ENCODE measurements around the gene TSPAN9. TPM values are rescaled to one million over a fixed set of nuclear protein-coding genes. Genes with fewer than 3 reads are reported as not detected.
A peak's percentile ranks its signal among the peaks of the same experiment; 100 is the strongest.

The TSPAN9 gene
- total RNA-seq, 1 donor from 2014 or later = 5.0 TPM

DNA sequence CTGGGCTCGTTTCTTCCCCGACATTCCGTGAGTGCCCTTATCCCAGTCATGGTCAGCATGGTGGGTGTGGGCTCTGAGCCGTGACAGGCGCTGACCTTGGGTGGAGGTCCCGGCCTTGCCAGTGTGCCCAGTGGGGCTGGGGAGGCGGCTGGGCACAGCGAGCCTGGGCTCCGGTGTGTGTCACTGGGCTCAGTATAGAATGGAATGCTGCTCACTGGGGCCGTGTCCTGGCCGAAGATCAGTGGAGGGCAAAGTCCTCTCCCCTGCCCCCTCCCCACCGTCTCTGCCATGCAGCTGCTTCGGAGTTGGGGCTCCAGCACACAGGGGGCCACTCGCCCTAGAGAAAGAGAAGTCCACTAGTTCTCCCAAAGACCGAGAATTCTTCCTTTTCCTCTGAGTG lies 164.4 kb downstream of the TSPAN9 start:
- no peak for DNase-seq (ENCODE audit: low read depth)
- H3K36me3 ChIP-seq (ENCODE audit: control insufficient read depth, insufficient read depth, low read length) = no peaks in the 10 kb centered on the region
- TF ChIP-seq, protein P1, sequence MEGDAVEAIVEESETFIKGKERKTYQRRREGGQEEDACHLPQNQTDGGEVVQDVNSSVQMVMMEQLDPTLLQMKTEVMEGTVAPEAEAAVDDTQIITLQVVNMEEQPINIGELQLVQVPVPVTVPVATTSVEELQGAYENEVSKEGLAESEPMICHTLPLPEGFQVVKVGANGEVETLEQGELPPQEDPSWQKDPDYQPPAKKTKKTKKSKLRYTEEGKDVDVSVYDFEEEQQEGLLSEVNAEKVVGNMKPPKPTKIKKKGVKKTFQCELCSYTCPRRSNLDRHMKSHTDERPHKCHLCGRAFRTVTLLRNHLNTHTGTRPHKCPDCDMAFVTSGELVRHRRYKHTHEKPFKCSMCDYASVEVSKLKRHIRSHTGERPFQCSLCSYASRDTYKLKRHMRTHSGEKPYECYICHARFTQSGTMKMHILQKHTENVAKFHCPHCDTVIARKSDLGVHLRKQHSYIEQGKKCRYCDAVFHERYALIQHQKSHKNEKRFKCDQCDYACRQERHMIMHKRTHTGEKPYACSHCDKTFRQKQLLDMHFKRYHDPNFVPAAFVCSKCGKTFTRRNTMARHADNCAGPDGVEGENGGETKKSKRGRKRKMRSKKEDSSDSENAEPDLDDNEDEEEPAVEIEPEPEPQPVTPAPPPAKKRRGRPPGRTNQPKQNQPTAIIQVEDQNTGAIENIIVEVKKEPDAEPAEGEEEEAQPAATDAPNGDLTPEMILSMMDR (IDR thresholded peaks at IDR 0.05; ENCODE audit: insufficient read depth, low read length, severe bottlenecking) = no peak
- H3K4me3 ChIP-seq (ENCODE audit: low read depth, low read length) = no peak overlapping the region
- FAIRE-seq = no peak
- no peaks in the 10 kb centered on the region for H3K27me3 ChIP-seq (ENCODE audit: control insufficient read depth, insufficient read depth, low read length)

GRCh38 chr12:3242199-3242863 lies 165.2 kb downstream of the TSPAN9 start:
- TF ChIP-seq, protein P1 (IDR thresholded peaks at IDR 0.05; ENCODE audit: insufficient read depth, low read length, severe bottlenecking) = peak; percentile 17
- Histone ChIP-seq H3K27me3 (ENCODE audit: control insufficient read depth, insufficient read depth, low read length) (no peaks in the 10 kb centered on the region), H3K4me3 (ENCODE audit: low read depth, low read length) (no peak overlapping the region), H3K36me3 (ENCODE audit: control insufficient read depth, insufficient read depth, low read length) (no peaks in the 10 kb centered on the region)
- FAIRE-seq (peak; percentile 72), DNase-seq (ENCODE audit: low read depth) (no peak)

DNA sequence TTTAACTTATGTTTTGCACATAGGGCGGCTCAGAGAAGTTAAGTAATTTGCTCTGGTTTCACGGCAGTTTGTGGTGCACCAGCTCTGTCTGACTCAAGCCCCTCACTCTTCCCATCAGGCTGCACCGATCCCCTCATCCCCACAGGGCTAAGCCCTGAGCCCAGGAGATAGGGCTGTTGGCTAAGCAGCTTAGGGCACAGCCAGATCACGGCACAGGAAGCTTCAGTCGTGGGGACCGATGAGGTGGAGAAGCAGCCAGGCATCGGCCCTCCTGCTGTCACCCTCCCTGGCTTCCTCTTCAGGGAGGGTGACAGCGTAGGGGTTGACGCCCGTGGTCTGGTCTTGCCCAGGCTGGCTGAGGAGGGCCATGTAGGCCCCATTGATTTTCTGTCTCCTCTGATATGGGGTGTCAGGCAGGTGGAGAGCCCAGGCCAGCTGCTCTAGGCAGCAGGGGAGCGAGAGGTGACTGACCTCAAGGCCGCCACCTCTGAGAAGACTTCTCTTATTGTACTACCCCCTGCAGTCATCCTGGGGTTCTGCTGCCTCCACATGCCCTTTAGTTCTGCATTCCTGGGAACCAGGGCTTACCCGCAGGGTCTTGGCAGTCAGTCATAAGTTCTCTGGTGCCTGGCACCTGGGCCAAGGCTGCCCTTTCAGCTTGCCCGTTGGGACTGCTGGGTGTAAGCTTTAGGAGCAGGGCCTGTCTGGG lies 166.4 kb downstream of the TSPAN9 start:
- TF ChIP-seq, protein P1 (IDR thresholded peaks at IDR 0.05; ENCODE audit: insufficient read depth, low read length, severe bottlenecking) = no peak
- FAIRE-seq = no peak
- Histone ChIP-seq H3K4me3 (ENCODE audit: low read depth, low read length) (no peak overlapping the region), H3K27me3 (ENCODE audit: control insufficient read depth, insufficient read depth, low read length) (no peaks in the 10 kb centered on the region), H3K36me3 (ENCODE audit: control insufficient read depth, insufficient read depth, low read length) (no peaks in the 10 kb centered on the region)
- no peak for DNase-seq (ENCODE audit: low read depth)

DNA sequence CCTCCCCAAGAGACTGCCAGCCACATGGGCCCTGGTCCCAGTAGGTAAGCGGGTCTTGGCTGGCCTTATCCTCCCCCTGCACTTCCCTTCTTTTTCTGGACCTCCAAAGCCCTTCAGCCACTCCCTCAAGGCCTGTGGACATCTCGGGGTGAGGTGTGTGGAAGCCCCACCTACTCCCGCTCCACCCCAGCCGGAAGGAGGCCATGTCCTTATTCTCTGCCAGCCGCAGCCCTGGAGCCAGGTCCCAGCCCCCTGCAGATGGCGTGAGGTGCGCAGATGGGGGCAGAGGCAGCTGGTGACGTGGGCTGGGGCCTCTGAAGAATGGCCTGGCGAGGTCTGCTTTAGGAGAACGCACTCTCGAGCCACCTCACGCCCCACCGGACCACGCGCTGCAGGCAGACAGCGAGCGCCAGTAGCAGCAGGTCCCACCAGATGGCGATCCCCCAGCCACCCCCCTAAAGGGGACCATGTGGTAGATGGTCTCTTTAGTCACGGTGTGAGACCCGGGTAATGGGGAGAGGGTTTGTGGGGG lies 167.1 kb downstream of the TSPAN9 start:
- no peak for DNase-seq (ENCODE audit: low read depth)
- TF ChIP-seq, protein P1 (IDR thresholded peaks at IDR 0.05; ENCODE audit: insufficient read depth, low read length, severe bottlenecking) = no peak
- no peaks in the 10 kb centered on the region for H3K27me3 ChIP-seq (ENCODE audit: control insufficient read depth, insufficient read depth, low read length)
- no peak for FAIRE-seq
- H3K4me3 ChIP-seq (ENCODE audit: low read depth, low read length) = no peak overlapping the region
- H3K36me3 ChIP-seq (ENCODE audit: control insufficient read depth, insufficient read depth, low read length) = no peaks in the 10 kb centered on the region

DNA sequence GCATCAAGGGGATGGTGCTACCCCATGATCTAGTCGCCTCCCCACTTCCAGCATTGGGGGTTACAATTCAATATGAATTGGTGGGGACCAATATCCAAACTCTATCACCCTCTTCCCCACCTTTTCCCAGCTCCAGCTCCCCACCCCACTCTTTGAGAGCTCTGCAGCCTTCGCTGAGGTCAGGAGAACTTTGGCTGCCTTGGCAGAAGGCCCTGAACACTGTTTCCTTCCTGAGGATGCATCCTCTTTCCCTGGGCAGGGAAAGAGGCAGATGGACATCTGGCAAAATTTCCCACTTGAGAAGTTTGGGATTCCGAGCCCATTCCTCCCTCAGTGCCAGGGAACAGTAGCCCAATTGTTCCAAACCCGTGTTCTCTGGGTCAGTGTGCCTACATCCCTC lies 169.1 kb downstream of the TSPAN9 start:
- TF ChIP-seq, protein P1 (IDR thresholded peaks at IDR 0.05; ENCODE audit: insufficient read depth, low read length, severe bottlenecking) = no peak
- no peak overlapping the region for H3K4me3 ChIP-seq (ENCODE audit: low read depth, low read length)
- H3K27me3 ChIP-seq (ENCODE audit: control insufficient read depth, insufficient read depth, low read length) = no peaks in the 10 kb centered on the region
- FAIRE-seq = no peak
- no peaks in the 10 kb centered on the region for H3K36me3 ChIP-seq (ENCODE audit: control insufficient read depth, insufficient read depth, low read length)
- no peak for DNase-seq (ENCODE audit: low read depth)
